ENCODE data around the gene CORO1C.
"Not testable (repeated sequence)": the region's sequence is repeated elsewhere in the genome, so short reads cannot be mapped to it uniquely, and the experiment has no call there.

The CORO1C gene

DNA sequence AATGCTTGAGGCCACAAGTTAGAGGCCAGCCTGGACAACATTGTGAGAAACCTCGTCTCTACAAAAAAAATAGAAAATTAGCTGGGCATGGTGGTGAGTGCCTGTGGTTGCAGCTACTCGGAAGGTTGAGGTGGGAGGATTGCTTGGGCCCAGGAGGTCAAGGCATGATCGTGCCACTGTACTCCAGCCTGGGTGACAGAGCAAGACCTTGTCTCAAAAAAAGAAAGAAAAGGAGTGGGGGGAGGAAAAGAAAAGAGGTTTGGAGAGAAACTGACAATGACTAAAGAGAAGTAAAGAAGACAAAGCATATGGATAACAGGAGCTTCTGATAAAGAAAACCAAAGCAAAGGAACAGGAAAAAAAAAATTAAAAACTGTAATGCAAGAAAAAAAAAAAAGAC, 60.2 kb downstream of the CORO1C start:
- no peak for DNase-seq

DNA sequence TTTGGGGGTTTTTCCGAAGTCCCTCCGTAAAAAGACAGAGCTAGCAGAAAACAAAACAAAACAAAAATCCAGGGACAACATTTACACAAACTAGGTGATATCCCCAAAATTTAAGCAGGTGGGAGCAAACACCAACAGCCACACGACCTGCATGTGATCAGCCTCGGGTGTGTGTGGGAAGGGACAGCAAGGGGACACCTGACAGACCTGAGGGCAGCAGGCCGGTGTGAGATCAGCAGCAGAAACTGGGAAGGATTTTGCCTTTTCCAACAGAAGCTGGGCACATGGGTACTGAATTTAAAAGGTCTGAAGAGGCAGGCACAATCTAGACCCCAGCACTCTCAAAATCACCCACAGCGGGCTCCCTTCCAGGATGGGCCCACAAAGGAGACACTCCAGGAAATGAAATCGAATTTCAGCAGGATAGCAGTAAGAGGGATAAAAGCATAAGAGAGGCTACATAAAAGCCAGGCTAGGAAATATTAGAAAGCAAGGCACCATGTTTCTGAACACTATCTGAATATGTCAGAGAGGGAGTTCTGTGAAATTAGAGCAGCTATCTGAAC, 61.2 kb downstream of the CORO1C start:
- DNase-seq: no peak

GRCh38 chr12:108668542-108668941, 62.8 kb downstream of the CORO1C start:
- DNase-seq: no peak

DNA sequence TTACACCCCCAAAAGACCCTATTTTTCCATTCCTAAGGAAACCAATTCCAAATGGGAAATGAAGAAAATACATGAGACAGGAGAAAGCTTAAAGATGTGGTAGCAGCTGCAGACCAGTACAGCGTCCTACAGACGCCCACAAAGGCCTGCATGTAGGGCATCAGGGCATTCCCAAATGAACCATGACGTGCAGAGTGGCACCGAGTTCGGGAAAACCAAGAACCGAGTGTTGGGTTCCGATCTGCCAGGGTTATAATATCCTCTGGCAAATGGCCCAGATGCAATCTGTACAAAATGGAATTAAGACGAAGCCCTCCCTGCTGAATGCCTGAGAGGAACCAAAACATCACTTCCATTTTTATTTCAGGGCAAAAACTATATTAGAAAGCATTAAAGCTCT, 63.3 kb downstream of the CORO1C start:
- DNase-seq: no peak

DNA sequence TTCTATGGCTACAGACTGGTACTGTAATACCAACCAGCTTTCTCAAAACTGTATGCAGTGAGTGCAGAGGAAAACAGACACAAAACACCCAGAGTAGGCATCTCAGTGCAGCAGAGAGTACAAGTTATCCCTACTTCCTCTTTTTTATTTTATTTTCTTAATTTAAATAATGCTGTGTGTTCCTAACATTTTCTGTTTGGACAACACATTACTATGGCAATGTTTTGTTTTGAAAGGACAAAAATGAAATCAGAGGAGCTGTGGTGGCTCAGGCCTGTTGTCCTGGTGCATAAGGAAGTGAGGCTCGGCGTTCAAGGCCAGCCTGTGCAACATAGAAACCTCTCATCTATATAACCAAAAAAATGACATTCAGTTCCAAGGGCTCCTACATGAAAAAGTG, 64.0 kb downstream of the CORO1C start:
- DNase-seq: no peak

- peak; percentile 69 to 91 for DNase-seq
Measured at GRCh38 chr12:108666401-108666881, 64.9 kb downstream of the CORO1C start.

DNA sequence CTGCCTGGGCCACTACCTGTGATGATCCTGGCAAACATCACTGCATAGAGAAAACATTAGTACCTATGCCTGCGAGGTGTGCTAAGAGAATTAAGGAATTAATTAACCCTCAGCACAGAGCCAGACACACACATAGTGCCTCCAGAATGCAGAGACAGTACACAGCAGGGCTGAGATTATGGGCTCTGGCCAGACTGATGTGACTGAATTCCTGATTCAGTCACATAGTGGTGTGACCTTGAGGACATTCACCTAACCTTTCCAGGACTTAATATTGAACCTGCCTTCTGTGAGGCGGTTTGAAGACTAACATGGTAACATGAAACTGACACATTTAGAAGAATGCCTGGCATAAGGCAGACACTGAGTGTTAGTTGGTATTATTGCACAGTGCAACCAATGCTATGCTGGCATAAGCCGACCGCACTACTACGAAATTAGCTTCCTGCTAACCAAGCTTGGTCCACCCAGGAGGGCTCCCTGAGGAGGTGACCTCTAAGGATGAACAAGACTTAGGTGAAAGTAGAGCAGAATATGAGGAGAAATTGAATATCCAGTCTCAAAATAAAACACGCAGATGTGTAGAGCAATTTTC, 65.6 kb downstream of the CORO1C start:
- DNase-seq: no peak

- peak; percentile 75 to 89 for DNase-seq
Measured at GRCh38 chr12:108664338-108665258, 66.7 kb downstream of the CORO1C start.

DNA sequence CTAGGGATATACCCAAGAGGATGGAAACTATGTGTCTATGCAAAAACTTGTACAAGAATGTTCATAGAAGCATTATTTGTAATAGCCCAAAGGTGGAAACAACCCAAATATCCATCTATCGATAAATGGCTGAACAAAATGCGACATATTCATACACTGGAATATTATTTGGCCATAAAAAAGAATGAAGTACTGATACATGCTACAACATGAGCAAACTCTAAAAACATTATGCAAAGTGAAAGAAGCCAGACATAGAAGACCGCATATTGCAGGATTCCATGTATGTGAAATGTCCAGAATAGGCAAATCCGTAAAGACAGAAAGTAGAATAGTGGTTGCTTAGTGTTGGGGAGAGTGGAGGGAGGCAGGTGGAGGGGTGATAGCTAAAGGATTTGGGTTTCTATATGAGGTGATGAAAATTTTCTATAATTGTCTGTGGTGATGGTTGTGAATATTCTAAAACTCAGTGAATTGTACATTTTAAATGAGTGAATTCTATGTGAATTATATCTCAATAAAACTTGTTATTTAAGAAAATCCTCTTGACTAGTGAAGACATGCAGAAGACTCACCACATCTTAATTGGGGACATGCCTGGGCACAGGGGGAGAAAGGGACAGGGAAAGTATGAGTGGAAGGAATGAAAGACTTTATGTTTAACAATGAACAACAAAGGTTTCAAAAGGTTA, 67.8 kb downstream of the CORO1C start:
- DNase-seq: no peak

- DNase-seq: not testable (repeated sequence)
Measured at GRCh38 chr12:108658115-108658514, 73.2 kb downstream of the CORO1C start.

DNA sequence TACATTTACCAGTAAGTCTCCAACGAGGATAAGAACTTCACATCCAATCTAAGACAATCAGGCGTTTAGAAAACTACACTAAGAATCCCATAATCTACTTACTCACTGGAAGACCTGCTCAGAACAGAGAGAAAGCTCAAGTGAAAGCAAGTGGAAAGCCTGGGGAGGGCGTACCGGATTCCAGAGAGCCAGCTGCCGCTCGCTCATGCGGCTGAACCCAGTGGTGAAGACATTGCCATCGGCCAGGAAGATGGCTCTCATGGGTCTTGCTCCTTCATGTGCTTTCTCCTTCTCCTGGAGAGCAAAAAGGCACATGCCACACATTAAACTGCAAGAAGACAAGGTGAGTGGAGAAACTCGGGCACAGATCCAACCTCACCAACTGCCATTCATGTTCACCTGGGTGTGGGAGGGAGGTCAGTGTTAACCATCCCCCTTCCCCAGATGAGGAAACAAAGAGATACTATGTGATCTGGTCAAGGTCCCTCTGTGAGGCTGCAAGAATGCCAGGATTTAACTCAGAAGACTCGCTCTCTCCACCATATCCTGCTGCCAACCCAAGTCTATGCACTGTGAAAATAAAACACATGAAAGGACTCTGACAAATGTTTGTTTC, 74.1 kb downstream of the CORO1C start:
- DNase-seq: peak; percentile 57 to 85

GRCh38 chr12:108656247-108656646, 75.1 kb downstream of the CORO1C start:
- DNase-seq: not testable (repeated sequence)

- DNase-seq: not testable (repeated sequence)
Measured at GRCh38 chr12:108655812-108656175, 75.5 kb downstream of the CORO1C start.

DNA sequence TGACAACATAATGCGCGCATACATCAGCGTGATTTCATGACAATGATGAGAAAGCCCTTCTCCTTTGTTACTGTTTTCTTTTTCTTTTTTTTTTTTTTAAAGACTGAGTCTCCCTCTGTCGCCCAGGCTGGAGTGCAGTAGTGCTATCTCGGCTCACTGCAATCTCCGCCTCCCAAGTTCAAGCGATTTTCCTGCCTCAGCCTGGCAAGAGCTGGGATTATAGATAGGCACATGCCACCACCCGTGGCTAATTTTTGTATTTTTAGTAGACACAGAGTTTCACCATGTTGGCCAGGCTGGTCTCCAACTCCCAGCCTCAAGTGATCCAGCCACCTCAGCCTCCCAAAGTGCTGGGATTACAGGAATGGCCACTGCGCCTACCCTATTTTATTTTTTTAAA, 76.7 kb downstream of the CORO1C start:
- not testable (repeated sequence) for DNase-seq

- no peak for DNase-seq
Measured at GRCh38 chr12:108653922-108654321, 77.4 kb downstream of the CORO1C start.

- DNase-seq: no peak
Measured at GRCh38 chr12:108653082-108653516, 78.2 kb downstream of the CORO1C start.

DNA sequence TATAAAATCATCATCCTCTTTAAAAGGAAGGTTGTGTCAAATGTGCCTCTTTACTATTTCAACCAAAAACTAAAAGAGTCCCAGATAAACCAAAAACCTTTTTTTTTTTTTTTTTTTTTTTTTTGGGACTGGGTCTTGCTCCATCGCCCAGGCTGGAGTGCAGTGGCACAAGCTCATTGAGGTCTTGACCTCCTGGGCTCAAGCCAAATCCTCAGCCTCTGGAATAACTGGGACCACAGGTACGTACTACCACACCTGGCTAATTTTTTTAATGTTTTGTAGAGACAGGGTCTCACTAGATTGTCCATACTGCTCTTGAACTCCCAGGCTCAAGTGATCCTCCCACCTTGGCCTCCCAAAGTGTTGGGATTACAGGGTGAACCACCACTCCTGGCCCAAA, 81.2 kb downstream of the CORO1C start:
- DNase-seq: no peak

DNA sequence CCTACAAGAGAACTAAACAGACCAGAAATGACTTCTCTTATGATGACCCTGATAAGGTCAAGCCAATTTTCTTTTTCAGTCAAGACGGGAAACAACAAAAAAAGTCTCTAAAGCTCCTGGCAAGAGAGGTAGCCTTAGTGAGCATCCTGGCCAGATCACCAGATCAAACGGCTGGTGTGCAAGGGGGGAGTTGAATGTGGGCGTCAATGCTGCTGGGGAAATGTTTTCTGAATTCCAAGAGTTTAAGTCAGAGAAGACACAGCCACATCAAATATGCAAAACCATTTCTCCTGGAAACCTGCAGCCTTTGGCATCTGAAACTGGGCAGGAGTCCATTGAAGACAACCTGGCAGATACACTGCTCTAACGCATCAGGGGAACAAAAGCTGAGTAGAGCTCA, 81.6 kb downstream of the CORO1C start:
- no peak for DNase-seq

DNA sequence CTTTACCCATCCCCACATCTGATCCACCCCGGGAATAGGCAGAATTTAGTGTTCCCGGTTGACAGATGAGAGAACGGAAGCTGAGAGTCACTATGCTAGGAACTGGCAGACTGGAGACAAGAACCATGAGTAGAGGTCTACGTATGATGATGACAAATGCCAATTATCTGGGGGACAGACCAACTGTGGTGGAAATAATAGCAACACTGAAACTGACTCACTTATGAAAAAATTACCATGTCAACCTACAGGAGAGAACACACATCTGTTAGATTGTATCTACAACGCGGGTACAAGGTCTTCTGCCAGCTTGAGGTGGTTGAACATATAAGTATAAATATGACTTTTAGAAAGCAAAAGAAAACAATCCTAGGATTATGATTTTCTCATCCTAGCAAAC, 82.2 kb downstream of the CORO1C start:
- no peak for DNase-seq

GRCh38 chr12:108648371-108648770, 82.9 kb downstream of the CORO1C start:
- no peak for DNase-seq

GRCh38 chr12:108647585-108648287, 83.6 kb downstream of the CORO1C start:
- no peak for DNase-seq

Measured in NCI-H524 (cell line).